NCI-H2227 treated with DMSO at 0.1 percent for 48 hours (cell line): ENCODE measurements around the gene FXN.
"Not testable (repeated sequence)": the region's sequence is repeated elsewhere in the genome, so short reads cannot be mapped to it uniquely, and the experiment has no call there.

Experiments
- DNase-seq: peaks from one replicate; lab custom pipeline; 2025; lab: John Stamatoyannopoulos, UW

FXN gene

DNA sequence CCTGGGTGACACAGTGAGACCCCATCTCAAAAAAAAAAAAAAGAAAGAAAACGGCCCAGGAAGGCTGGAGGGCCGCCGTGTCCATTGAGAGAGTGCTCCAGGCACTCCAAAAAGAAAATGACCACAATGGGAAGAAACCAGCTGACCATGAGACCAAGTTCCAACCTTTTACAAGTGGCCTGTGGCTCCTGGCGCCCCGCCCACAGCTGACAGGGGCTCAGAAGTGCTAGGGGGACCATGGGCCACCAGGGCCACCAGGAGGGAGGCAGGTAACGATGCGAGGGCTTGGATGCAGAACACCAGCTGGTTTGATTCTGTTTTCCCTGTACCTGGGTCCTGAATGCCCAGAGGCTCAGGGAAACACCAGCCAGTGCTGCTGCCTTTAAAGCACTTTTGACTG lies 34.6 kb downstream of the FXN start:
- DNase-seq: no peak

DNA sequence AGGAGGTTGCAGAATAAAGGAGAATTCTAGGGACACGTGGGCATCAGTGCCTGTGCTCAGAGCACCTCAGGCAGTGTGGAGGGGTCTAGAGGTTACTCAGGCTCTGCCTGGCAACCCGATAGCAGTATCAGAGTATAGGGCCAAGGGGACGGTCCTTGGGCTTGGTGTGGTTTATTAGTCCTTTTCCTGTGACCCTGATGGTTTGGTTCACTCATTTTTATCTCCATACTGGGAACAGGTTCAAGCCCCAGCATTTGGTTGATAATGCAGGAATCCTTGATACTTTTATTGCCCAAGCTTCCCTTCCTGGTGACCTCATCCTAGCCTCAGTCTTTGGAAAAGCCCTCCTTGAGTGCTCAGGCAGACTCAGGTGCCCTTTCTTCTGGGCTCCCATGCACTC lies 35.5 kb downstream of the FXN start:
- DNase-seq: no peak

GRCh38 chr9:69073103-69073502 lies 37.6 kb downstream of the FXN start:
- no peak for DNase-seq

- DNase-seq: no peak
Observed at GRCh38 chr9:69074801-69075200, 39.2 kb downstream of the FXN start.

GRCh38 chr9:69076550-69076949 lies 41.0 kb downstream of the FXN start:
- no peak for DNase-seq

DNA sequence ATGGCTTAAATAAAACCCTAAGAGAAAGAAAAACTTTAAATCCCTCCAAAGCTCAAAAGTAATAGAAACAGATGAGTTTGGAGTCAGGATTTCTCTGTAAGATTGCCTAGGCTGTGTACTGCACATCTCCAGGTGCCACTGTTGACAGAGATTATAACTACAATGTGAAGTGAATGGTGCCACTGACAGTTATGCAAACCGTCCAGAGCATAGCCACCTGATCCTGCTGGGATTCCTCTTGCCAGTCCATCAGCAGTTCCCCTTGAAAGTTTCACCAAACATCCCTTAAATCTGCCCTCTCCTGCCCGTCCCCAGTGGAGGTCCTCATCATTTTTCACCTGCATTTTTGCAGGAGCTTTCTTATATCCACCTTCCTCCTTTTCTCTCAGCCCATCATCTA lies 42.5 kb downstream of the FXN start:
- no peak for DNase-seq

- DNase-seq: no peak
Observed at GRCh38 chr9:69078581-69078980, 43.0 kb downstream of the FXN start.

GRCh38 chr9:69079186-69079585 lies 43.6 kb downstream of the FXN start:
- no peak for DNase-seq

DNA sequence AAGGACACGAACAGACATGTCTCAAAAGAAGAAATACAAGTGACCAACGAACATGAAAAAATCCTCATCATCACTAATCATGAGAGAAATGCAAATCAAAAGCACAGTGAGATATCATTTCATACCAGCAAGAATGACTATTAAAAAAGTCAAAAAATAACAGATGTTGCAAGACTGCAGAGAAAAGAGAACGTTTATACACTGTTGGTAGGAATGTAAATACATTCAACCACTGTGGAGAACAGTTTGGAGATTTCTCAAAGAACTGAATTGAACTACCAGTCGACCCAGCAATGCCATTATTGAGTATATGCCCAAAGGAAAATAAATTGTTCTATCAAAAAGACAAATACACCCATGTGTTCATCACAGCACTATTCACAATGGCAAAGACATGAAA lies 45.7 kb downstream of the FXN start:
- DNase-seq: no peak

- DNase-seq: no peak
Observed at GRCh38 chr9:69083321-69083720, 47.8 kb downstream of the FXN start.

DNA sequence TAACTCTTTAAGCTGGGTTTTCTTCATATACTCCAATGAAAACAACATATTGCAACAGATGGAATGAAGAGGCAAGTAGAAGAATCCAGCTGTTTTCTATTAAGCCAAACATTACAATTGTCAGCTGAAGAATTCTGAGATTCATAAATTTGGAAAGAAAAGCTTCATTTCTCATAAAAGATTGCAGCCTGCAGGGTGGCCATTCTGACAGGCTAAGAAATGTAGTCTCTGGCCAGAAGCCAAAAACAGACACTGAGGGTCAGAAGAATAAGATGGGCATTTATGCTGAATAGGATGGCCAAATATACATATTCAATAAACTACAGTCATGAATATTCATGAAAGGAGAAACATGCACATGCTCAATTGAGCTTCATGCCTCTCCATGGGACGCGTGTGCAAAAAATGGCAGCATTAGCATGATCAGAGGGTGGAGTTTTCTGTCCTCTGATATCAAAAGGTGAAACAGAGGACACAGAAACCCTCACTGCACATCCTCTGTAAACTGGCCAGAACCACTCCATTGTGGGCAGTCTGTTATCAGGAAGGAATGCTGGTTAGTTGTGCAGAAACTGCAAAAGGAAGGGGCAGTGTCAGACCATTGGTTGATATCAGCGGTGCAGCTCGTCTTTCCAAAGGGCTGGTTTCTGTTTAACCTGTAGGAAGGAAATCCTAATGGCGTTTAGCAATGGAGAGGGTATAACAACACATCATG lies 50.2 kb downstream of the FXN start:
- DNase-seq: no peak

- DNase-seq: no peak
Observed at GRCh38 chr9:69086312-69086711, 50.8 kb downstream of the FXN start.

DNA sequence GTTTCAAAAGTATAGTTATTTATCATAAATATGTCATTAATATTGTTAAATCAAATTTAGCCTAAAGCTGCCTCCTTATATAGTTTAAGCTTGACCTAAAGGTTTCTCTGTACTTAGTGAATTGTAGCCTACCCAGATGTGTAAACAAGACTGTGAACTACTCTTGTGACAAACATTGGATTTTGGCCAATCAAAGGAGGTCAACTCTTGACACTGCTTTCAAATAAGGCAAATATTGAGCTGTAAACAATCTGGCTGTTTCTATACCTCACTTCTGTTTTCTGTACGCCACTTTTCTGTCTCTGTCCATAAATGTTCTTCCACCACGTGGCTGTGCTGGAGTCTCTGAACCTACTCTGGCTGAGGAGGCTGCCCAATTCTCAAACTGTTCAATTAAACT lies 51.2 kb downstream of the FXN start:
- no peak for DNase-seq

GRCh38 chr9:69089082-69089481 lies 53.5 kb downstream of the FXN start:
- no peak for DNase-seq

DNA sequence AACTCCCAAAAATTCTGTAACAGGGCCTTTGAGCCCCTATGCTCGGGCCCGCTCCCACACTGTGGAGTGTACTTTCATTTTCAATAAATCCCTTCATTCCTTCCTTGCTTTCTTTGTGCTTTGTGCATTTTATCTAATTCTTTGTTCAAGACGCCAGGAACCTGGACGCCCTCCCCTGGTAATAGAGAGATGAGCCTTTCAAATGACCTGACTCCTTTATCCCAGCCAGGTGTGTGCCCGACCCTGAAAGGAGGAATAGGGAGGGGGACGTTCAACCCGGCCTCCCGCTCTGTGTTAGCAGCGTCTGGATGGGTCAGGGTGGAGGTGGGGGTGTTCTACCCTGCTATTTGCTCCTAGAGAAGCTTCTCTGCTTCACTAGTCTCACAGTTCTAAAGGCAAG lies 53.9 kb downstream of the FXN start:
- no peak for DNase-seq

- DNase-seq: no peak
Observed at GRCh38 chr9:69090140-69090750, 54.7 kb downstream of the FXN start.

- DNase-seq: peak; percentile 14
Observed at GRCh38 chr9:69090946-69091345, 55.4 kb downstream of the FXN start.

GRCh38 chr9:69093471-69094103 lies 58.0 kb downstream of the FXN start:
- DNase-seq: no peak

- not testable (repeated sequence) for DNase-seq
Observed at GRCh38 chr9:69094361-69095135, 59.0 kb downstream of the FXN start.

DNA sequence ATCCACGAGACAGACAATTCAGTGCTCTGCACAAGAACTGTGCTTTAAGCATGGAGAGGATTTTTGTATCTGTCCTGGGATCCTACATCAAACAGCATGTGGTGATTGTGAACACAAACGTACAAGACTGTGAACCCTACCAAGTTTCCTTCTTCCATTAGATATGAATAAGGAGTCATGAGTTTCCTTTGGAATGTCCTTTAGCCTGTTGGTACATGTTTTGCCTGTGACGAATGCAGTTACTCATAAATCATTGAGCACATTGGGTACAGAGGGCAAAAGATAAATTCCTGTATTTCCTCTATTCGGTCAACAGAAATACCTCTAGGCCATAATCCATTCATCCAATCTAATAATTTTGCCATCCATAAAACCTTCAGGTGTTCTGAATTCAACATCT lies 61.5 kb downstream of the FXN start:
- no peak for DNase-seq

DNA sequence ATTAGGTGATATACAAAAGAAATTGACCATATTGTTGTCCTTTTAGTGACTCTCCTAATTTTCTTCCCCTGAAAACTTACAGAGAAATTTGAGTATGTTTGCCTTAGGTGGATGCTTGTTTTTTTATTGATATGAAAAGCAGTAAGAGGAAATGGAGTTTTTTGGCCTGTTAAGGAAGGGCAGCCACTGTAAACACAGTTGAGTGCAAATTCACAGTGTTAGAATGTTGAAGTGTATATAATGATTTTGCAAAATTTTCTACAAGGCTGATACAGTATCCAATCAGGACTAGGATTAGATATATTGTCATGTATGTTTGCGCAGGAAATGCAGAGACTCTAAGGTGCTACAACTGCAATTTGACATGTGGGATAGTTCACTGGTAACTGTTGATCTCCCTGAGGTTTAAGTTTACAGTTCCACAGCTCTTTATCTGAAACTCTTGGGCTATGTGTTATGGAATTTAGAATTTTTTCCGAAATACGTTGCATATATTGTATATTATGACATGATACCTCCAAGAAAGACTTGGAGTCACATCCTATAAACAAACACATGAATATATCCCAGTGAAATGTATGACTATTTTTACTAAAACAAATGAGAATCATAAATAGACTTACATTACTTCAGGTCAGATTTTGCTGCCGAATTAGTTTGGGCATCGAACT lies 62.5 kb downstream of the FXN start:
- DNase-seq: no peak

GRCh38 chr9:69103348-69103996 lies 67.9 kb downstream of the FXN start:
- not testable (repeated sequence) for DNase-seq
